ENCODE data around the gene CCT3. TPM values are rescaled to one million over a fixed set of nuclear protein-coding genes. Genes with fewer than 3 reads are reported as not detected.

Gene CCT3
- polyA plus RNA-seq, 1 of the 3 experiments (the other 2 are of a cell fraction) = 295 TPM

- Histone ChIP-seq H3K27ac (ENCODE audit: low read depth in 2 of 2, low read length in 1 of 2) (no peak overlapping the region), H3K79me2 (ENCODE audit: insufficient read depth) (peaks cover 26% of the 10 kb centered on the region), H3K4me3 (ENCODE audit: low read depth in 2 of 2, low read length in 1 of 2) (no peak overlapping the region), H3K9me2 (no peaks in the 10 kb centered on the region), H2AFZ (ENCODE audit: low read depth) (no peak overlapping the region), H3K4me2 (no peak overlapping the region), H4K20me1 (ENCODE audit: insufficient read depth) (peaks cover 9% of the 10 kb centered on the region), H3K9ac (no peak overlapping the region), H3K9me3 (no peaks in the 10 kb centered on the region), H3F3A (replicated peaks; ENCODE audit: insufficient read depth) (peaks cover 17% of the 10 kb centered on the region), H3K4me1 (ENCODE audit: control insufficient read depth in 1 of 2, insufficient read depth in 2 of 2, low read depth in 1 of 2, low read length in 1 of 2) (peaks cover 6 to 16% of the 10 kb centered on the region in 2 experiments; a peak in 2 of 4 replicates), H3K36me3 (replicated peaks in 1 of 2; ENCODE audit: control insufficient read depth in 1 of 2, insufficient read depth in 2 of 2, low read length in 1 of 2) (peaks cover 4 to 14% of the 10 kb centered on the region in 2 experiments), H3K27me3 (ENCODE audit: insufficient read depth) (no peaks in the 10 kb centered on the region)
- no peak for TF ChIP-seq REST (IDR thresholded peaks at IDR 0.05; ENCODE audit: low read depth, low read length)
- no peak for TF ChIP-seq POLR2AphosphoS5 (IDR thresholded peaks at IDR 0.05; ENCODE audit: low read depth, low read length)
- no peak for TF ChIP-seq RAD21 (IDR thresholded peaks at IDR 0.05; ENCODE audit: low read length)
- TF ChIP-seq RFX5 (IDR thresholded peaks at IDR 0.05; ENCODE audit: low read length) = no peak
- no peak for TF ChIP-seq NFIC (IDR thresholded peaks at IDR 0.05; ENCODE audit: borderline replicate concordance)
- no peak for TF ChIP-seq CTCF (IDR thresholded peaks at IDR 0.05)
- TF ChIP-seq USF2 (IDR thresholded peaks at IDR 0.05; ENCODE audit: borderline replicate concordance, low read depth, low read length) = no peak
- TF ChIP-seq CHD2 (IDR thresholded peaks at IDR 0.05; ENCODE audit: low read length, partially characterized antibody) = no peak
- no peak for TF ChIP-seq RCOR1 (IDR thresholded peaks at IDR 0.05; ENCODE audit: low read length)
- TF ChIP-seq MEF2A (IDR thresholded peaks at IDR 0.05; ENCODE audit: borderline replicate concordance, low read depth) = no peak
- TF ChIP-seq SMC3 (IDR thresholded peaks at IDR 0.05; ENCODE audit: low read depth, low read length) = no peak
- TF ChIP-seq TCF12 (IDR thresholded peaks at IDR 0.05) = no peak
- no peak for TF ChIP-seq MXI1 (IDR thresholded peaks at IDR 0.05; ENCODE audit: low read depth, low read length)
- TF ChIP-seq NRF1 (IDR thresholded peaks at IDR 0.05; ENCODE audit: low read depth, low read length) = no peak
- no peak for TF ChIP-seq USF1 (IDR thresholded peaks at IDR 0.05; ENCODE audit: borderline replicate concordance, low read depth)
- no peak for TF ChIP-seq PBX3 (IDR thresholded peaks at IDR 0.05)
- no peak for TF ChIP-seq YY1 (IDR thresholded peaks at IDR 0.05; ENCODE audit: low read depth)
- no peak for TF ChIP-seq JUND (IDR thresholded peaks at IDR 0.05)
- TF ChIP-seq MAX (IDR thresholded peaks at IDR 0.05; ENCODE audit: low read depth) = no peak
- DNase-seq = no peak
- 91% methylated on average over 8 of the region's 8 CpGs for WGBS (ENCODE audit: low lambda C conversion rate)
- ChIA-PET CTCF (interaction anchor here (1.2 kb wide), 1 partner anchor 49 kb away, joined by 3 read pairs; no protein-coding TSS in a partner anchor), POLR2A (no interaction called here)
Measured at GRCh38 chr1:156286061-156286460, 52.0 kb downstream of the CCT3 start.
